GM18520 (cell line): ENCODE data around the gene GRM4.

Source experiments
- ATAC-seq: cut with Tn5 transposase; IDR thresholded peaks from one replicate; pipeline ENCODE4 v1.9.1; 2021; ENCODE audit not compliant: unreplicated experiment

GRM4 gene

GRCh38 chr6:34086558-34086957 lies 59.3 kb downstream of the GRM4 start:
- no peak for ATAC-seq

- ATAC-seq: no peak
Observed at GRCh38 chr6:34085453-34086170, 60.3 kb downstream of the GRM4 start.

- no peak for ATAC-seq
Observed at GRCh38 chr6:34084591-34085290, 61.1 kb downstream of the GRM4 start.

- no peak for ATAC-seq
Observed at GRCh38 chr6:34082864-34083626, 62.8 kb downstream of the GRM4 start.

GRCh38 chr6:34082348-34082747 lies 63.5 kb downstream of the GRM4 start:
- no peak for ATAC-seq

- ATAC-seq: no peak
Observed at GRCh38 chr6:34080357-34080756, 65.5 kb downstream of the GRM4 start.

GRCh38 chr6:34079899-34080298 lies 66.0 kb downstream of the GRM4 start:
- ATAC-seq: no peak

- ATAC-seq: no peak
Observed at GRCh38 chr6:34075906-34076305, 70.0 kb downstream of the GRM4 start.

- ATAC-seq: no peak
Observed at GRCh38 chr6:34074064-34074742, 71.7 kb downstream of the GRM4 start.

- ATAC-seq: no peak
Observed at GRCh38 chr6:34073540-34073939, 72.3 kb downstream of the GRM4 start.

- no peak for ATAC-seq
Observed at GRCh38 chr6:34072727-34073126, 73.2 kb downstream of the GRM4 start.

- ATAC-seq: no peak
Observed at GRCh38 chr6:34071884-34072379, 74.0 kb downstream of the GRM4 start.

GRCh38 chr6:34071136-34071883 lies 74.6 kb downstream of the GRM4 start:
- ATAC-seq: no peak

GRCh38 chr6:34070315-34071135 lies 75.4 kb downstream of the GRM4 start:
- ATAC-seq: no peak

GRCh38 chr6:34068462-34069044 lies 77.3 kb downstream of the GRM4 start:
- no peak for ATAC-seq

- ATAC-seq: no peak
Observed at GRCh38 chr6:34067814-34068213, 78.1 kb downstream of the GRM4 start.

GRCh38 chr6:34066772-34067770 lies 78.8 kb downstream of the GRM4 start:
- ATAC-seq: no peak

- ATAC-seq: no peak
Observed at GRCh38 chr6:34066218-34066571, 79.7 kb downstream of the GRM4 start.
